ENCODE measurements around the gene NPFFR2.
"Not testable (repeated sequence)": the region's sequence is repeated elsewhere in the genome, so short reads cannot be mapped to it uniquely, and the experiment has no call there.

Gene NPFFR2

DNA sequence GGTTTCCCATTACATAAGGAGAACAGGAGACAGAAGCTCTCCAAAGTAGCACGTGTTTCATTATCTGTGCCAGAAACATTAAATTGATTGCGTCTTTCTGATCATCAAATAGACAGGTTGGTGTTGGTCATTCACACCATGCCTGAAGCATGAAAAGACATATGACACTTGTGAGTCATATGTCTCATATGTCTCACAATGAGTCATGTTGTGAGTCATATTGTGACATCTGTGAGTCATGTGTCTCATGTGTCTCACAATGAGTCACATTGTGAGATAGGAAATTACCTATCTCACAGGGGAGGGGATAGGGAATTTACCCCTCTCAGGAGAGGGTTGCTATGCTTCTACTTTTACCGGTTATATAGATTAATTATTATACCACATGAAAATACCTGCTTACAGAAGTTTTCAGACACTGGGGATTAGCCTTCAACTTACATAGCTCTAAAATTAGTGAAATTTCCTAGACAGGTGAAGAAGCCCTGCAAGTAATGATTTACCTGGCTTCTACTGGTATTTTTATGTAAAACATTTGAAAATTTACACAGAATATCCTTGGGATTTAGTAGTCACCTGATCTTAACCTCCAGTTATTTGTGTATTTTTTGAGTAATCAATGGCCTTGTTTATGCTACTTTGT, 80.8 kb downstream of the NPFFR2 start:
- DNase-seq: no peak

DNA sequence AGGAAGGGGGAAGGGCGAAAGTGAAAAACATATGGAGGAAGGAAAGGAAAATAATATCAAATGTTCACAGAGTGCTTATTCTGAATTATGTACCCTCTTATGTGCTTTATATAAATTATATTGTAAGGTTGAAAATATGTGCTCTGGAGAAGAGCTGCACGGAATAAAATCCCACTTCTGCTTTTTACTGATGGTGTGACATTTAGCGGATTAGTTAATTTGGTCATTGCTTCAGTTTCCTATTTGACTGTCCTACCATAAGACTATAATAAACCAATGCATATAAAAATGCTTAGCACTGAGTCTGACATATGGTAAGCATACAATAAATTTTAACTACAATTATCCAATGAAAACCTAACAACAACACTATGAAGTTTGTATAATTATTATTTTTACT, 86.2 kb downstream of the NPFFR2 start:
- no peak for DNase-seq

DNA sequence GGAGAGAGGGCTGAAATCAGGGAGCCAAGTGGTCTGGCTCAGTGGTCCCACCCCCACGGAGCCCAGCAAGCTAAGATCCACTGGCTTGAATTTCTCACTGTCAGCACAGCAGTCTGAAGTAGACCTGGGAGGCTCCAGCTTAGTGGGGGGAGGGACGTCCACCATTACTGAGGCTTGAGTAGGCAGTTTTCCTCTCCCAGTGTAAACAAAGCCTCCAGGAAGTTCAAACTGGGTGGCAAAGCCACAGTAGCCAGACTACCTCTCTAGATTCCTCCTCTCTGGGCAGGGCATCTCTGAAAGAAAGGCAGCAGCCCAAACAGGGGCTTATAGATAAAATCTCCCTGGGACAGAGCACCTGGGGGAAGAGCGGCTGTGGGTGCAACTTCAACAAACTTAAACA, 88.1 kb downstream of the NPFFR2 start:
- DNase-seq: no peak

DNA sequence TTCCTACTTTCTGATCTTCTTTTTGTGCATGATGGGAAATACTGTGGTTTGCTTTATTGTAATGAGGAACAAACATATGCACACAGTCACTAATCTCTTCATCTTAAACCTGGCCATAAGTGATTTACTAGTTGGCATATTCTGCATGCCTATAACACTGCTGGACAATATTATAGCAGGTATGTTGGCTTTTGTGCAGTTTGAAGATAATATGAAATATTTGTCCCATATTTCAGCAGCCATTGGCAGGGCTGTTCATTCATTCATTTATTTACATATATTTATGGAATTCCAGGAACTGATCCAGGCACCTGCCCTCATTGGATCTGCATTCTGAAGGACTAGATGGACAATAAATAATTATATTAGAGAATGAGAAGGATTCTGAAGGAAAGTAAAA, 96.9 kb downstream of the NPFFR2 start:
- no peak for DNase-seq

DNA sequence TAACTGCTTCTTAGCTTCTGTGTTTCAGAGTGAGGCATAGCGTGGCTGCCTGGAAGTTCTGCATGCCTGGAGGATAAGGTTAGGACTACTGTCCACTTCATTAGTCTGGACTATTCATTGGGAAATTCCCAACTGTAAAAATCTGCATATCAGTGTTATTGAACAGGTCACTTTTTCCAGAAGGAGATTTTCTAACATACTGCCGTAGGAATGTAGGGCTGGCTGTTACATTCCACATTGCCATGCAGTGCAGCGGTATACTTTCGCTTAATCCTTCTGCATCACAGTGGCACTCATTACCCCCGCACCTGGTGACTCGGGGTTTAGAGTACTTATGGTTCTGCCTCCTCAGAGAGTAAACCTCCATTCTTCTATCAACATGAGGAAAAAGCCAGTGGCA, 104.6 kb downstream of the NPFFR2 start:
- no peak for DNase-seq

DNA sequence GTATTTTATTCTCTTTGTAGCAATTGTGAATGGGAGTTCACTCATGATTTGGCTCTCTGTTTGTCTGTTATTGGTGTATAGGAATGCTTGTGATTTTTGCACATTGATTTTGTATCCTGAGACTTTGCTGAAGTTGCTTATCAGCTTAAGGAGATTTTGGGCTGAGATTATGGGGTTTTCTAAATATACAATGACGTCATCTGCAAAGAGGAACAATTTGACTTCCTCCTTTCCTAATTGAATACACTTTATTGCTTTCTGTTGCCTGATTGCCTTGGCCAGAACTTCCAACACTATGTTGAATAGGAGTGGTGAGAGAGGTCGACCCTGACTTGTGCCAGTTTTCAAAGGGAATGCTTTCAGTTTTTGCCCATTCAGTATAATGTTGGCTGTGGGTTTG, 108.2 kb downstream of the NPFFR2 start:
- not testable (repeated sequence) for DNase-seq

DNA sequence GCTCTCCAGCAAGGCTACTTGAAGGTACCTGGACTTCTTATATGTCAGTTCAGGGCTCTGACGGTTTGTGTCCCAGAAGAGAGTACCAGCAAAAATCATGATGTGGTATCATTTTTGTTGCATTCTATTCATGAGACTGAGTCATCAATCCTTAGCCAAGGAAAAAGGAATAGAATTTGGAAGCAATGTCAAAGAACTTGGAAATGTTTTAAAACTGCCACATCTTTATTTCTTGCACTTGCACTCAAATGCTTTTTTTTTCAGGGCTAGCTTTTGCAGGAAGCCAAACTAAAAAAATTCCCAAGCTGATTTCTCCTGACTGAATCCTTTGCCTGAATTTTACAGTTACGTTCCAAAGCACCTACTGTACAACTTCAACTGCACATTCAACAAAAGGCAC, 112.4 kb downstream of the NPFFR2 start:
- no peak for DNase-seq

DNA sequence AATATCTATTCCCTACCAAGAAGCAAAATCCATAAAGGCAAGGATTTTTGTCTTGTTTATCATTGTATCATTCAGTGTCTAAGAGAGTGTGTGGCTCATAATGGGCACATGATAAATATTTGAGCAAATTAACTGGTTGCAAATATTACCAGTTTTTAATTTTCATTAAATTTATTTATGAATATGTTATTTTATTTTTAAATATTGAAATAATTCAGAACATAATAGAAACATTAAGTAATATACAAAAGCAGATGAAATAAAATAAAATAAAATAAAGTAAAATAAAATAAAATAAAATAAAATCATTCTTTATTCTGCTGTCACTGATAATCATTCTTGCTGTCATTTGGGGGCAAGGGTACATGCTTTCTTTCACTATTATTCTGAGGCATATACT, 120.9 kb downstream of the NPFFR2 start:
- DNase-seq: no peak

DNA sequence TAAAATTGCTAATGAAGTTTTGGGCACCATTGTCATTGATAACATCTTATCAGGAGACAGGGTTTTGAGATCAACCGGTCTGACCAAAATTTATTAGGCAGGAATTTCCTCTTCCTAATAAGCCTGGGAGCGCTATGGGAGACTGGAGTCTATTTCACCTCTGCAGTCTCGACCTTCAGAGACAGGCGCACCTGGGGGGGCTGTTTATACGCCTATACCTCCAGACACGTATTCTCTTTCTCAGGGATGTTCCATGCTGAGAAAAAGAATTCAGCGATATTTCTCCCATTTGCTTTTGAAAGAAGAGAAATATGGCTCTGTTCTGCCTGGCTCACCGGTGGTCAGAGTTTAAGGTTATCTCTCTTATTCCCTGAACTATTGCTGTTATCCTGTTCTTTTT, 121.8 kb downstream of the NPFFR2 start:
- DNase-seq: not testable (repeated sequence)

DNA sequence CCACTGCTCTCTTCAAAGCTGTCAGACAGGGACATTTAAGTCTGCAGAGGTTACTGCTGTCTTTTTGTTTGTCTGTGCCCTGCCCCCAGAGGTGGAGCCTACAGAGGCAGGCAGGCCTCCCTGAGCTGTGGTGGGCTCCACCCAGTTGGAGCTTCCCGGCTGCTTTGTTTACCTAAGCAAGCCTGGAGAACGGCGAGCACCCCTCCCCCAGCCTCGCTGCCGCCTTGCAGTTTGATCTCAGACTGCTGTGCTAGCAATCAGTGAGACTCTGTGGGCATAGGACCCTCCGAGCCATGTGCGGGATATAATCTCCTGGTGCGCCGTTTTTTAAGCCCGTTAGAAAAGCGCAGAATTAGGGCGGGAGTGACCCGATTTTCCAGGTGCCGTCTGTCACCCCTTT, 137.5 kb downstream of the NPFFR2 start:
- DNase-seq: peak; percentile 5

DNA sequence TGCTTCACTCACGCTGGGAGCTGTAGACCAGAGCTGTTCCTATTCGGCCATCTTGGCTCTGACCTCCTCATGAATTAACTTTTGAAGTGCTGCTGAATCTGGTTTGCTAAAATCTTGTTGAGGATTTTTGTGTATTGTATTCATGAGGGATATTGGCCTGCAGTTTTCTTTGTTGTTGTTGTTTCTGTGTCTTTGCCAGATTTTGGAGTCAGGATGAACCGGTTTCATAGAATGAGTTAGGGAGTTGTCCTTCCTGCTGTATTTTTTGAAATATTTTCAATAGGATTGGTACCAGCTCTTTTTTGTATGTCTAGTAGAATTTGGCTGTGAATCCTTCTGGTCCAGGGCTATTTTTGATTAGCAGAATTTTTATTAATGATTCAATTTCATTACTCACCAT, 138.1 kb downstream of the NPFFR2 start:
- no peak for DNase-seq

DNA sequence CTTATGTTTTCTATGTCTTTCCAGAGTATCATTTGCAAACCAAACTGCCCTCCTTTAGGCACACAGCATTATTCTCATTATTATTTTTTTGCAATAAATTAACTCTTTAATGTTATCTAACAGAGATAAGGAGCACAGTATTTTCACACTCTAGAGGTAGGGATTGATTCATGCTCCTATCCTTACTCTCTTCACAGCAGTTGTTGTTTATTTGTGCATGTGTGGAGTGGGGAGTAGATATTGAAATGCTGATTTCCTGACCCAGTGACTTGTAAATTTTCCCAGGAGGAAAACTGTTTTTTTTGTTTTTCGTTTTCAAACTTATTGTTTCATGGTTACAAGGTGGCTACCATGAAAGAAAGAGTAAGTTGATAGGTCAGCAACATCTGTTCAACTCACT, 140.0 kb downstream of the NPFFR2 start:
- DNase-seq: no peak

DNA sequence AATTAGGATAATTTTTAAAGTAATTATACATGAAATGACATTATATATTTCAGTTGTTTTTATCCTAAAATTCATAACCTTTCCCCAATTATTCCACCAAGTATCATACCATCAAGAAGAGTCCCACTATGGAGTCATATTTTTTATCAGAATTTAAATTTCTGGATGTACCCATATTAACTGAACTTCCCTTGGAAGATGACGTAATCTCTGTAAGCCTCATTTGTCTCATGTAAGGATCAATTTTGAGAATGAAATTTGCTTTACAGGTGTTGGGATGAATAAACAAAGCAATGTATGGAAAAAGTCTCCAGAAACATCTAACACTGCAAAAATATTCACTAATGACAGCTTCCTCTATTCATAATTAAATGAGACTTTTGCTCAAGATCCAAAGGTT, 147.5 kb downstream of the NPFFR2 start:
- DNase-seq: no peak

DNA sequence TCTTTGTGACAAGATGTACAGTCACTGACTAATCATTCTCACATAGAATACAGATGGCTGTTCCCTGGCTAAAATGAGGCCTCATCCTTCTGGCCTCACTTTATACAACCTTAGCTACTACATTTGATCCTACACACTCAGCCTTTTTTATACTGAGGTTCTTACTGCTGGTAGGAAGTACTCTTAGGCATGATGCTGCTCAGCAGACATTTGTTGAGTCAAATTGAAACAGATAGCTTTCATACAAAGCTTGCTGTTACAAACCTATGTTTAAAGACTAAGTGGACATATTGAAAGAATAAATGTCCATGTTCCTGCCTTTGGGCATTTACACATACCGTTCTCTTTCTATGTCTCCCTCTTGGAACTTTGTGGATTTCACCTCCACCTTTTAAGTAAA, 154.9 kb downstream of the NPFFR2 start:
- no peak for DNase-seq

DNA sequence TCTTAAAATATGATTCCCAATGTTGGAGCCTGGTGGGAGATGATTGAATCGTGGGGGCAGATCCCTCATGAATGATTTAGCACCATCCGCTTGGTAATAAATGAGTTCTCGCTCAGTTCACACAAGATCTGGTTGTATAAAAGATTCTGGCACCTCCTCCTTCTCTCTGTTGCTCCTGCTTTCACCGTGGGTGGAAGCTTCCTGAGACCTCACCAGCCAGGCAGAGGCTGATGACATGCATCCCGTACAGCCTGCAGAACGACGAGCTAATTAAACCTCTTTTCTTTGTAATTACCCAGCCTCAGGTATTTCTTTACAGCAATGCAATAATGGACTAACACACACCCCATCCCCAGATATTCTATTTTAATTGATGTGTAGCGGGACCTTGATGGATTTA, 162.2 kb downstream of the NPFFR2 start:
- no peak for DNase-seq

DNA sequence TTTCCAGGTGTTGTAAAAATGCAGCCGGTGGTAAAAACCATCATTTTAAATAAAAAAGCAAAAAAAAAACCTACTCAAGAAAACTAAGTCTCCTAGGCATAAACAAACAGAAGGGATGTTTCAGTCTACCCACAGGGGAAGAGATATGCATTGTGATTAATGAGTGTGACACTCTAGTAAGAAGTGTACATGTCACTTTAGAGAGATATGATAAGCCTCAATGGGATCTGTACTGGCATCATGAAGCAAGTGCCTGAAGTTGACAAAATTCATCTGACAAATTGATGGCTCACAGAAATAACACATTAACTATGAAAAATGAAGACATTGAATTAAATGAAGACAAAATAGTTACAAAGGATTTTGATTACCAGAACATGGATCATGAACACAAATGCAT, 162.7 kb downstream of the NPFFR2 start:
- no peak for DNase-seq
